Activated CD4-positive, alpha-beta T cell treated with anti-CD3 and anti-CD28 coated beads, Interleukin-2, amount 10 ng/mL, durations not matched to agents 24 days and 14 days (primary cell): ENCODE data around the gene SIDT2. TPM values are rescaled to one million over a fixed set of nuclear protein-coding genes. Genes with fewer than 3 reads are reported as not detected.
"Not testable (repeated sequence)": the region's sequence is repeated elsewhere in the genome, so short reads cannot be mapped to it uniquely, and the experiment has no call there.

Experiments used
- DNase-seq: peaks from one replicate; pipeline ENCODE4 v3.0.0; 2022
- H3K27ac Mint-ChIP-seq: one replicate; pipeline ENCODE4 v1.8.0; 2022; ENCODE audit warnings: mild to moderate bottlenecking, mixed read lengths
- H3K27me3 Mint-ChIP-seq: one replicate; pipeline ENCODE4 v1.8.0; 2022; ENCODE audit warnings: mixed read lengths
- H3K36me3 Mint-ChIP-seq: one replicate; pipeline ENCODE4 v1.8.0; 2022; ENCODE audit warnings: low read depth, mild to moderate bottlenecking, mixed read lengths
- H3K4me1 Mint-ChIP-seq: one replicate; pipeline ENCODE4 v1.8.0; 2021; ENCODE audit warnings: mixed read lengths
- H3K4me3 Mint-ChIP-seq: one replicate; pipeline ENCODE4 v1.8.0; 2022; ENCODE audit warnings: mild to moderate bottlenecking, moderate library complexity, mixed read lengths
- H3K9me3 Mint-ChIP-seq: one replicate; pipeline ENCODE4 v1.8.0; 2021; ENCODE audit warnings: mixed read lengths
- intact Hi-C: fragments of 100-400 bp; cut with micrococcal nuclease; formaldehyde crosslinking; loops from one replicate; pipeline ENCODE4 v1.15.1; 2023
- total RNA-seq: library from RNA; stranded (reverse); gene quantifications from 2 replicates; pipeline ENCODE4 v1.2.3, GENCODE V29; 2022

The SIDT2 gene
- 23.9 and 29.1 TPM in 2 replicates for total RNA-seq

DNA sequence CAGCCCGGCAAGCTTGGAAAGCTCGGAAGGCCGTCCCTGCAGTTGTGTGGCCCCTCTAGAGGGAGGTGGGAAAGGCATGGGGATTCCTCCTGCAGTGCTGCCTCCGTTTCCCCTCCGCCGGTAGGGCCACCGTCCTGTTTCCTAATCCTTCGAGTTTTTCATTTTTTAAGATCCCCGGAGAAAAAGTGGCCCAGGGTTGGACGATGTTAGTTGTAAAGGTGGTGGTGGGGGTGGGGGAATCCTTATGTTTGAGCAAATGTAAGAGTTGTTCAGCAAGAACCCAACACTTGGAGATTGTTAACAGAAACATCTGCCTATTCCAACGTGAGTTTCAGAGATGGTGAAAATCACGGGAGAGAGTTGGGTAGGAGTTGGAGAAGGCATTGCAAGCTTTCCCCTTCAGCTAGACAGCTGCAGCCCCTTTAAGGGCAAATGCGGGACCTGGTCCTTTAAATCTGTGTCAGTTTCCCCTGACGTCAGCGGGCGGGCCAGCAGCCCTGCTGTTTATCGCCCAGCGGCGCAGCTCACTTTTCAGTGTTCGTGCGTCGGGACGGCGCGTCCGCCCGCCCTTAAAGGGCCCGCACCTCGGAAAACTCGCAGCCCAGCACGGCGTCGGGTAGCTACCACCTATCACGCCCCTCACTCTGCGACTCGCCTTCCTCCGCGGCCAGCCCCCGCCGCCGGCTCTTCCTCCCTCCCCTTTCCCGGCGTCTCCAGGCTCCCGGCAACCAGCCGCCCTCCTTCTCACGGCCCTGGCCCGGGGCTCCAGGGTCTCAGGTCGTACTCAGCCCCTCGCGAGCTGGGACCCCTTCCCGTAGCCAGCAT is at the start of gene SIDT2:
Gene SIDT2 (plus strand): TSS at position 534 of the 825 bp plus-strand sequence. CDS start 521 bp downstream, outside the sequence.
- Mint-ChIP-seq H3K36me3 (peaks cover 2% of the 10 kb centered on the region), H3K27ac (peak within 1 kb of the TSS; percentile 86)

DNA sequence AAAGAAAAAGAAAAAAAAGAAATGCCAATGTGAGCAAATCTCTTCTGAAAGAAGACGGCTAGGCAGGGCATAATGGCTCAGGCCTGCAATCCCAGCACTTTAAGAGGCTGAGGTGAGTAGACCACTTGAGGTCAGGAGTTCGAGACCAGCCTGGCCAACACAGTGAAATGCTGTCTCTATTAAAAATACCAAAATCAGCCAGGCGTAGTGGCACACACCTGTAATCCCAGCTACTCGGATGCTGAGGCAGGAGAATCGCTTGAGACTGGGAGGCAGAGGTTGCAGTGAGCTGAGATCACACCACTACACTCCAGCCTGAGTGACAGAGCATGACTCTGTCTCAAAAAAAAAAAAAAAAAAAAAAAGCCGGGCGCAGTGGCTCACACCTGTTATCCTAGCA is 48.1 kb upstream of the SIDT2 start:
- H3K4me1 Mint-ChIP-seq, intact Hi-C loops, DNase-seq, H3K36me3 Mint-ChIP-seq, H3K27ac Mint-ChIP-seq, H3K27me3 Mint-ChIP-seq, H3K9me3 Mint-ChIP-seq, H3K4me3 Mint-ChIP-seq: not testable (repeated sequence)

More for the DNA sequence above, at the start of gene SIDT2:
- DNase-seq: peak; percentile 97
- peaks cover 26% of the 10 kb centered on the region for H3K4me1 Mint-ChIP-seq
- no peaks in the 10 kb centered on the region for H3K27me3 Mint-ChIP-seq
- no peaks in the 10 kb centered on the region for H3K9me3 Mint-ChIP-seq
- intact Hi-C loops: loop anchor here (1.0 to 2.0 kb wide), 3 partner anchors 34 to 148 kb away; partner anchors contain the start of genes CEP164 and PAFAH1B2
- peak within 1 kb of the TSS; percentile 88 for H3K4me3 Mint-ChIP-seq

DNA sequence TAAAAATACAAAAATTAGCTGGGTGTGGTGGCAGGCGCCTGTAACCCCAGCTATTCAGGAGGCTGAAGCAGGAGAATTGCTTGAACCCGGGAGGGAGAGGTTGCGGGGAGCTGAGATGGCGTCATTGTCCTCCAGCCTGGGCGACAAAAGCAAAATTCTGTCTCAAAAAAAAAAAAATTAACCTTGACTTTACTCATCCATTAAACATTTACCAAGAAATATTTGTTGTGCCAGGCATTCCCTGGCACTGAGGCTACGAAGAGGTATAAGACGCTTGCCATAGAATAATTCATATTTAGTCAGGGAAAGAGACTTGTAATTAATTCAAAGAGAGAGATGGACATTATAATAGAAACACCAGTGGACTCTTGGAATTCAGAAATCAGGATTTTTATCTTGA is 47.7 kb upstream of the SIDT2 start:
- Mint-ChIP-seq H3K27ac (no peak overlapping the region), H3K36me3 (no peaks in the 10 kb centered on the region), H3K4me1 (peaks cover 2% of the 10 kb centered on the region), H3K27me3 (peaks cover 7% of the 10 kb centered on the region), H3K9me3 (no peaks in the 10 kb centered on the region), H3K4me3 (no peak overlapping the region)
- DNase-seq: no peak
- intact Hi-C loops: no loop called here

DNA sequence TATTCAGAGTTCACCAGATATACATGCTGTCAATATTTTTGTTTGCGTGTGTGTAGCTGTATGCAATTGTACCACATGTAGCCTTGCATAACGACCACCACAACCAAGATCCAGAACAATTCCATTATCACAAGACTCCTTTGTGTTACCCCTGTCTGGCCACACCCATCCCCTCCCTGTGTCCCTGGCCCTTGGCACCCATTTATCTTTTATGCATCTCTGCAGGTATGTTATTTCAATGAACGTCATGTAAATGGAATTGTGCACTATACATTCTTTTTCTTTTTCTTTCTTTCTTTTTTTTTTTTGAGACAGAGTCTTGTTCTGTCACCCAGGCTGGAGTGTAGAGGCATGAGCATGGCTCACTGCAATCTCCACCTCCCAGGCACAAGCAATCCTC is 44.1 kb upstream of the SIDT2 start:
- Mint-ChIP-seq H3K36me3 (no peaks in the 10 kb centered on the region), H3K9me3 (no peaks in the 10 kb centered on the region), H3K27ac (no peak overlapping the region), H3K4me3 (no peak overlapping the region), H3K4me1 (peaks cover 2% of the 10 kb centered on the region), H3K27me3 (peaks cover 4% of the 10 kb centered on the region)
- no peak for DNase-seq
- intact Hi-C loops: no loop called here

DNA sequence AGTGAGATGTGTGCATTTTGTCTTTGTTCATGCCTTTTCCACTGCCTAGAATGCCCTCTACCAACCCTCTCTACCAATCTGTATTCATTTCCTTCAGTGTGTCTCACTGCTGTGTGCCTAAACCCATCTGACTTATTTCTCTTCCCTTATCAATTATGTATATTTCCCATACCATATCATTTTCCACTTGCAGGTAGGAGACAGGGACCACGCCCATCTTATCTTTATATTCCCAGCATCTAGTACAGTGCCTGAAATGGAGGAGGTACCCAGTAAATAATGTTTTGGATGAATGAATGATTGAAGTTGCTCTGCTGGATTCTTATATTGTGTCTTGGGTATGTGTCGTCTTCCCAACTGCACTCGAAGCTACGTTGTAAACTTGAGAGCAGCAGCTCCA is 43.6 kb upstream of the SIDT2 start:
- H3K27me3 Mint-ChIP-seq, H3K36me3 Mint-ChIP-seq, H3K4me1 Mint-ChIP-seq, H3K27ac Mint-ChIP-seq, H3K9me3 Mint-ChIP-seq, H3K4me3 Mint-ChIP-seq, intact Hi-C loops, DNase-seq: not testable (repeated sequence)

DNA sequence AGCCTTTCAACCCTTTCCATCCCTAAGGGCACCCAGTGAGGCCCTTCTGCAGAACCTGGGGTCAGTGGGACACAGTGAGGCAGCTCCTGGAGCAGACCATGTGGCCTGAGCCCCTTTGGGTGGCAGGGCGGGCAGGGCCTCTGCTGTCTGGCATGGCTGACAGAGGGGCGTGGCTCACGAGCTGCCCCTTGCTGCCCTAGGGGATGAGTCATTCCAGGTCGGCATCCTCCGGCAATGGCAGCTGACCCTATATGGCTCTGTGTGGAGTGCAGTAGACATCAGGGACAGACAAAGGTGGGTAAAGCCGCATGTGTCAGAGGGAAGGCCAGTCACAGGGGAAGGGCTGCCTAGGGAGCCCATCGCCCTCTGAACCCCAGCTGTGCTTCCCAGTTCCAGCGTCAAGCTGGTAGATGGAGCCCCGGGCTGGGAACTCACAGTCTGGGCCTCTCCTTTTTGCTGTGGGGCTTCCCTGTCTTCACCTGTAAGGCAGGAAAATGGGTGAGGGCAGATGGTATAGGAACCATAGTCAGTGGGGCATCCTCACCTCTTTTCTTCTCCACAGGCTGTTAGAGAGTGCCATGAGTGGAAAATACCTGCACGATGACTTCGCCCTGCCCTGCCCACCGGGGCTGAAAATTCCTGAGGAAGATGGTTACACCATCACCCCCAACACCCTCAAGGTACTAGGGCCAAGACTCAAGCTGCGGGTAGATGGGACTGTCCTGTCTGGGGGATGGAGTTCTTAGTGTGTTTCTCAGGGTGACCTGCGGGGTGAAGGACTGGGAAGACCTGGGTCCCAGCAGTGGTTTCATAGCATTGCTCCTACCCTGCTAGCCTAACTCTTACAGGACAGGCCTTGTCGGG is 41.1 kb upstream of the SIDT2 start:
- H3K9me3 Mint-ChIP-seq, H3K27ac Mint-ChIP-seq, DNase-seq, H3K4me1 Mint-ChIP-seq, intact Hi-C loops, H3K4me3 Mint-ChIP-seq, H3K36me3 Mint-ChIP-seq: not testable (repeated sequence)
- peaks cover 29% of the 10 kb centered on the region for H3K27me3 Mint-ChIP-seq

DNA sequence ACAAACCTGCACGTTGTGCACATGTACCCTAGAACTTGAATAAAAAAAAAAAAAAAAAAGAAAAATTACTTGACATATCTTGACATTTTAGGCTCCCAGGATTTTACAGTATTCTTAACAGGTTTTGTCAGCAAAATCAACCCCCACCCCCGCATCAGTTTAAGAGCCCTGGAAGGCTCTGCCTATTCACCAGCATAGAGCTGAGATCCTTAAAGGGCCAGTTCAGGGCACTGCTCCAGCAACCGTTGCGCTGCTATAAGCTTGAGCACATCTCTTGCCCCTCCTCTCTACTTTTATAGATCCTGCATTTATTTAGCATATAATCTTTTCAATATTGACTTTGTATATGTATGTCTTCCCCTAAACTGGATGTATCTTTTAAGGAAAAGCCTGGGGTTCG is 35.2 kb upstream of the SIDT2 start:
- Mint-ChIP-seq H3K4me3 (peak overlapping the region; percentile 97), H3K27ac (peak overlapping the region; percentile 84), H3K9me3 (no peaks in the 10 kb centered on the region), H3K27me3 (peaks cover 24% of the 10 kb centered on the region), H3K4me1 (peaks cover 31% of the 10 kb centered on the region), H3K36me3 (peaks cover 28% of the 10 kb centered on the region)
- intact Hi-C loops: loop anchor here (1.0 kb wide), 1 partner anchor 370 kb away; no protein-coding TSS in a partner anchor
- DNase-seq: peak; percentile 74

DNA sequence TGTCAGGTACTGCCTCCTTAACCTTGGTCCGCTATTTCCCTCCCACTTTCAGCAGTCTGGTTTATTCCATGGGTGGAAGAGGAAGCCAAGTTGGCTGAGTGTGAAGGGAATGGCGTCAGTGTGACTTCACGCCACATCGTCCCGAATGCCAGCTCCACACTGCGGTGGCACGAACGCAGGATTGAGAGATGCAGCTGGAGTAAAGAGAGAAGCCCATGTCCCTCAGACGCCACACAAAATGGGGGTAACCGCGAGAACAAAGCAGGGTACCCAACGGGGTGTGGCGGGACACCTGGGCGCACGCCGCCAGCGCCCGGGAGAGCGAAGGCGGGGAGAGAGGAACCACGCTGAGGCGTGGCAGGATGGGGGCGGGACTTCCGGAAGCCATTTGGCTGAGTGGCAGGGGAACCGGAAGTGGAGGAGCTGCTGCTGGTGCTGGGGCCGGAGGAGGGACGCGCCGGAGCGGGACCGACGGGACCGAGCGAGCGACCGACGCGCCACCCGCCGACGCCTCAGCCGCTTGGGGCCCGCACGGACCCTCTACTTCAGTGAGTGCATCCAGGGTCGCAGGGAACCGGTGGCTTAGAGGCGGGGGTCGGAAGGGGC is 34.6 kb upstream of the SIDT2 start, which contains the start of gene PAFAH1B2:
Gene PAFAH1B2 (plus strand): TSS at position 417 of the 606 bp plus-strand sequence. CDS start 8,161 bp downstream, outside the sequence.
- intact Hi-C loops: loop anchor here (1.0 kb wide), 3 partner anchors 34 to 371 kb away; partner anchors contain the start of genes PCSK7, RNF214 and SIDT2
- peak; percentile 99 for DNase-seq

DNA sequence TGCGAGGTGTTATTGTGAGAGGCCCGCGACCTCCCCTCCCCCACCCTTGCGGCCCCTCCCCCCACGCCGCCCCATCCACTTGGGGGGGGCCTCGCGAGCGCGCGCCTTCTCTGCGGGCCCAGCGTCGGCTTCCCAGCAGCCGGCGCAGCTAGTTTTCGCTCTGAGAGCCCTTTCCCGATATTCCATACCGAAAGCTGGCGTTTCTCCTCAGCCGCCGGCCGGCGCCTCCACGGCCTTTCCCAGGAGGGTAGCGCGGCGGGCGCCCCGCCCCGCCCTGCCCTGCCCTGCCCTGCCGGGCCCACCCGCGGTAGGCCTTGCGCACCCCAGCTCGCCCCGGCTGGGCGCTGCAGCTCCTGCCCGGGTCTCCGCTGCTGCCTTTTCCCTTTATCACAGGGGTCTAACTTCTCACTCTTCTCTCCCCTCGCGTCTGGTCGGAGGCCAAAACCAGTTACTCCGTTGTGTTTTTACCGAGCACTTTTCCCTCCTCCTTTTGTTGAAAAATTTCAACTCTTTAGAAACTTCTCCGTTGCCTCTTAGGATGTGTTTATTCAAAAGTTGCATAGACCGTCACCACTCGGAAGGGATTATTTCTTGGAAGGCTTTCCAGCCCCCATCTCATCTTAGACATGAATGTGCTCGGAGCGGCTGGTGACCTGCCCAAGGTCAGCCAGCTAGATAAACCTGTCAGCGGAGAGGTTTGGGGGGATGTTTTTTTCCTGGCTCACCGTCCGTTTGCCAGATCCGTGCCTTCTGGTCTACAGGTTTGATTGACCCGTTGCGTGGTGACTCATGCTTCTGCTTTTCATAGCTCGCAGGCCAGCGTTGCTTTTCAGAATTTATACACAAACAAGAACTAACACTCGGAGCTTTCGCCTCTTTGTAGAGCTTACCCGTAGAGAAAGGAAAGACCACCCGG is 33.8 kb upstream of the SIDT2 start:
- Mint-ChIP-seq H3K27me3 (peaks cover 22% of the 10 kb centered on the region), H3K27ac (peak overlapping the region; percentile 93), H3K9me3 (no peaks in the 10 kb centered on the region), H3K4me3 (peak overlapping the region; percentile 97), H3K4me1 (peaks cover 32% of the 10 kb centered on the region), H3K36me3 (peaks cover 30% of the 10 kb centered on the region)
- DNase-seq: peak; percentile 81
- intact Hi-C loops: loop anchor here (1.0 kb wide), 2 partner anchors 34 to 88 kb away; partner anchors contain the start of genes PCSK7, RNF214 and SIDT2

More for the DNA sequence above, 34.6 kb upstream of the SIDT2 start, which contains the start of gene PAFAH1B2:
- peaks cover 31% of the 10 kb centered on the region for H3K4me1 Mint-ChIP-seq
- peak within 1 kb of the TSS; percentile 93 for H3K27ac Mint-ChIP-seq
- H3K36me3 Mint-ChIP-seq: peaks cover 30% of the 10 kb centered on the region
- peaks cover 24% of the 10 kb centered on the region for H3K27me3 Mint-ChIP-seq
- H3K4me3 Mint-ChIP-seq: peak within 1 kb of the TSS; percentile 97
- H3K9me3 Mint-ChIP-seq: no peaks in the 10 kb centered on the region

DNA sequence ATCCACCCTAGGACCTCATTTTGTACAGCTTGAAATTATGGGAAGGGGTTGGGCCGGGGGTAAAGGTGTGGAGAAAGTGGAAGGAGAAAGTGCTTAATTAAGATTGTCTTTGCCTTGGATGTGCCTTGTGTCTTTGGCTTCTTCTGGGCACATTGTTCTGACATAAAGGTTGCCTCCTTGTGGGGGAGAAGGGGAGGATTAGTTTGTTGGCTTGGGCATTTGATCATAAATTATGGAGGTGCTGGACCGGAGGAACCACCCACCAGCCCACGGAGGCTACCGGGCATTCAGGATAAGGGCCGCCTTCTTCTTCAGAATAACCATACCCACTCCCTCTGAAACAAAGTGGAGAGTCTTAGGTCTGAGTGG is 33.2 kb upstream of the SIDT2 start:
- Mint-ChIP-seq H3K9me3 (no peaks in the 10 kb centered on the region), H3K27me3 (peaks cover 16% of the 10 kb centered on the region), H3K36me3 (peaks cover 30% of the 10 kb centered on the region), H3K4me3 (peak overlapping the region; percentile 97), H3K4me1 (peaks cover 32% of the 10 kb centered on the region), H3K27ac (peak overlapping the region; percentile 93)
- DNase-seq: peak; percentile 66
- intact Hi-C loops: no loop called here

DNA sequence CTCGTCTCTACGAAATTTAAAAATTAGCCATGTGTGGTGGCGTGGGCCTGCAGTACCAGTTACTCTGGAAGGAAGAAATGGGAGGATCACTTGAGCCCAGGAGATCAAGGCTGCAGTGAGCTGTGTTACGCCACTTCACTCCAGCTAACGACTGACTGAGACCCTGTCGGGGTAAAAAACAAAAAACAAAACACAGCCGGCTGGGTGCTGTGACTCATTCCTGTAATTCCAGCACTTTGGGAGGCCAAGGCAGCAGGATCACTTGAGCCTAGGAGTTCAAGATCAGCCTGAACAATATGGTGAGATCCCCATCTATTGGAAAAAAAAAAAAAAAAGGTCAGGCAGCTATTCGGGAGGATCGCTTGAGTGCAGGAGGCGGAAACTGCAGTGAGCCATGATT is 32.0 kb upstream of the SIDT2 start:
- no peak overlapping the region for H3K27ac Mint-ChIP-seq
- H3K36me3 Mint-ChIP-seq: peaks cover 36% of the 10 kb centered on the region
- H3K27me3 Mint-ChIP-seq: peaks cover 5% of the 10 kb centered on the region
- intact Hi-C loops: no loop called here
- no peaks in the 10 kb centered on the region for H3K9me3 Mint-ChIP-seq
- peaks cover 32% of the 10 kb centered on the region for H3K4me1 Mint-ChIP-seq
- DNase-seq: no peak
- H3K4me3 Mint-ChIP-seq: peak overlapping the region; percentile 97

DNA sequence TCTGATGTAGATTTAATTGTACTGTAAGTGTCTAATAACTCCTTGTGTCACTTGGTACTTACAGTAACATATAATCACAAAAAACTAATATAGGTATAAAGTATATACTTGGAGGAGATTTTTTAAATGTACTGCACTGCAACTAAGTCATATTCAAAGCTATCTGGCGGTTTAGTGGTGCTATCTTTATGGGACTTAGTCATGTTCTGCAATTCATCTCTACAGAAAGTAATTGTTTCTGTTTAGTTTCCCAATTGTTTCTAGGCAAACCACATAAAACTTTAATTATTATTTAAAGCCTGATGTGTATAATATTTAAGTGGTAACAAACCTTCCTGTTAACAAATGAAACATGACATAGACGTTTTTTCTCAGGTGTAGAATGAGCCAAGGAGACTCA is 26.5 kb upstream of the SIDT2 start:
- peaks cover 26% of the 10 kb centered on the region for H3K36me3 Mint-ChIP-seq
- no peak overlapping the region for H3K27ac Mint-ChIP-seq
- peaks cover 12% of the 10 kb centered on the region for H3K4me1 Mint-ChIP-seq
- H3K4me3 Mint-ChIP-seq: no peak overlapping the region
- H3K27me3 Mint-ChIP-seq: no peaks in the 10 kb centered on the region
- intact Hi-C loops: no loop called here
- no peak for DNase-seq
- no peaks in the 10 kb centered on the region for H3K9me3 Mint-ChIP-seq
